Trophoblast cell (in vitro differentiated cells and primary cell): ENCODE measurements around the gene ZBTB40.

Experiments
- DNase-seq, 2 donors: peaks; one replicate each; pipeline ENCODE4 v3.0.0-alpha.2; 2016
- H2AFZ ChIP-seq: 2 replicates; pipeline ENCODE4 v1.6.1; 2013; ENCODE audit warnings: low read length, moderate library complexity, mild to moderate bottlenecking; ENCODE audit not compliant: insufficient read depth, poor library complexity
- H2AK5ac ChIP-seq: 2 replicates; pipeline ENCODE4 v1.6.1; 2013; ENCODE audit warnings: mild to moderate bottlenecking, low read length
- H2BK120ac ChIP-seq: 2 replicates; pipeline ENCODE4 v1.6.1; 2013; ENCODE audit warnings: low read length, mild to moderate bottlenecking, moderate library complexity; ENCODE audit not compliant: insufficient read depth, poor library complexity
- H2BK12ac ChIP-seq: 2 replicates; pipeline ENCODE4 v1.6.1; 2013; ENCODE audit warnings: mild to moderate bottlenecking, low read length, moderate library complexity
- H2BK5ac ChIP-seq: 2 replicates; pipeline ENCODE4 v1.6.1; 2013; ENCODE audit warnings: low read length, low read depth, moderate library complexity, mild to moderate bottlenecking; ENCODE audit not compliant: poor library complexity
- H3K14ac ChIP-seq: 2 replicates; pipeline ENCODE4 v1.6.1; 2013; ENCODE audit warnings: mild to moderate bottlenecking, low read length
- H3K18ac ChIP-seq: 2 replicates; pipeline ENCODE4 v1.6.1; 2013; ENCODE audit warnings: mild to moderate bottlenecking, low read length
- H3K23ac ChIP-seq: 2 replicates; pipeline ENCODE4 v1.6.1; 2013; ENCODE audit warnings: low read length
- H3K27ac ChIP-seq: 2 replicates; pipeline ENCODE4 v1.5.1; 2013; ENCODE audit warnings: low read depth, mild to moderate bottlenecking, inconsistent platforms, low read length, moderate library complexity
- H3K27me3 ChIP-seq: 2 replicates; pipeline ENCODE4 v1.6.1; 2013; ENCODE audit warnings: inconsistent platforms, mild to moderate bottlenecking, low read length, moderate library complexity; ENCODE audit not compliant: insufficient read depth
- H3K36me3 ChIP-seq, 2 experiments: 1 replicate in 1 of 2; 2 replicates in 1 of 2; pipeline ENCODE4 v1.6.1; 2013; ENCODE audit warnings: low read length in 2 of 2, mild to moderate bottlenecking in 2 of 2, moderate library complexity in 1 of 2; ENCODE audit not compliant: insufficient read depth in 2 of 2, control insufficient read depth in 1 of 2
- H3K4ac ChIP-seq: 2 replicates; pipeline ENCODE4 v1.6.1; 2013; ENCODE audit warnings: low read depth, mild to moderate bottlenecking, low read length, moderate library complexity
- H3K4me1 ChIP-seq, 2 experiments: 1 replicate in 1 of 2; 2 replicates in 1 of 2; pipeline ENCODE4 v1.6.1; 2013; ENCODE audit warnings: low read length in 2 of 2, mild to moderate bottlenecking in 2 of 2, moderate library complexity in 1 of 2; ENCODE audit not compliant: insufficient read depth in 2 of 2, control insufficient read depth in 1 of 2
- H3K4me2 ChIP-seq: 2 replicates; pipeline ENCODE4 v1.6.1; 2013; ENCODE audit warnings: inconsistent platforms, mild to moderate bottlenecking, low read length, moderate library complexity
- H3K4me3 ChIP-seq: 2 replicates; pipeline ENCODE4 v1.5.1; 2013; ENCODE audit warnings: mild to moderate bottlenecking, low read depth, low read length, inconsistent platforms
- H3K79me1 ChIP-seq: one replicate; pipeline ENCODE4 v1.6.1; 2013; ENCODE audit warnings: low read length
- H3K79me2 ChIP-seq: 2 replicates; pipeline ENCODE4 v1.6.1; 2013; ENCODE audit warnings: low read length, mild to moderate bottlenecking; ENCODE audit not compliant: control insufficient read depth, insufficient read depth, poor library complexity
- H3K9ac ChIP-seq: 2 replicates; pipeline ENCODE4 v1.6.1; 2013; ENCODE audit warnings: mild to moderate bottlenecking, low read length
- H3K9me3 ChIP-seq: 2 replicates; pipeline ENCODE4 v1.6.1; 2013; ENCODE audit warnings: low read depth, mild to moderate bottlenecking, control low read depth, inconsistent platforms, low read length; ENCODE audit not compliant: insufficient read depth
- H4K12ac ChIP-seq: 2 replicates; pipeline ENCODE4 v1.6.1; 2013; ENCODE audit warnings: low read depth, mild to moderate bottlenecking, low read length, moderate library complexity
- H4K8ac ChIP-seq: 2 replicates; pipeline ENCODE4 v1.6.1; 2013; ENCODE audit warnings: low read depth, mild to moderate bottlenecking, low read length, moderate library complexity
- H4K91ac ChIP-seq: one replicate; pipeline ENCODE4 v1.6.1; 2013; ENCODE audit warnings: low read depth, mild to moderate bottlenecking, low read length, moderate library complexity
- WGBS: extraction: QIAGEN DNeasy Blood & Tissue Kit; methylation state at CpG from one replicate; pipeline ENCODE4 v1.1.7; 2013; ENCODE audit warnings: missing lambda C conversion rate; ENCODE audit not compliant: insufficient read length, insufficient coverage; ENCODE audit errors: extremely low coverage; 5-methylcytosine and 5-hydroxymethylcytosine counted together

The ZBTB40 gene

DNA sequence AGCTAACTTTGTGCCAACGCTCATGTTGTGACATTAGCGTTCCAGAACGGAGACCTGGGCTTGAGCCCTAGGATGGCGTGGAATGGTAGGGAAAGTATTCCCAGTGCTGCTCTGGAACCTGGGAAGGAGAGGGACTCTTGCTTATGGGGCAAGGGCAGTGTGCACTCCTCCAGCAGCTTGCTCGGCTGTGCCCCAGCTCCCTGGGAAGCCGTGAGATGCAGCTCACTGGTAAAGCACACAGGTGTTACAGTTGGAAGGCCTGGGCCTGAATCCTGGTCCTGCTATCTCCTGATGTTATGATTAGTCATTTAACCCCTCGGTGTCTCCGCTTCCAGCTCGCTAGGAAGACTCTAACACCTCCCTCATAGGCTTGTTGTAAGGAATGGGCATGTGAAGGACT lies 69.2 kb downstream of the ZBTB40 start:
- Histone ChIP-seq H4K8ac (no peak overlapping the region), H3K9me3 (no peaks in the 10 kb centered on the region), H2BK120ac (no peak overlapping the region), H4K91ac (no peak overlapping the region), H3K4me3 (no peak overlapping the region), H2AFZ (no peak overlapping the region), H3K23ac (no peak overlapping the region), H2AK5ac (no peak overlapping the region), H3K4me2 (no peak overlapping the region), H3K18ac (no peak overlapping the region), H4K12ac (no peak overlapping the region), H2BK12ac (no peak overlapping the region), H3K27me3 (no peaks in the 10 kb centered on the region), H3K27ac (no peak overlapping the region), H3K36me3 (peaks cover 38 to 76% of the 10 kb centered on the region in 2 experiments), H3K79me1 (no peaks in the 10 kb centered on the region), H3K79me2 (no peaks in the 10 kb centered on the region), H2BK5ac (no peak overlapping the region), H3K4me1 (no peaks in the 10 kb centered on the region), H3K9ac (no peak overlapping the region), H3K4ac (no peak overlapping the region), H3K14ac (no peak overlapping the region)
- no peak for DNase-seq
- no CpG with 5 or more reads among the region's 9 CpGs for WGBS

DNA sequence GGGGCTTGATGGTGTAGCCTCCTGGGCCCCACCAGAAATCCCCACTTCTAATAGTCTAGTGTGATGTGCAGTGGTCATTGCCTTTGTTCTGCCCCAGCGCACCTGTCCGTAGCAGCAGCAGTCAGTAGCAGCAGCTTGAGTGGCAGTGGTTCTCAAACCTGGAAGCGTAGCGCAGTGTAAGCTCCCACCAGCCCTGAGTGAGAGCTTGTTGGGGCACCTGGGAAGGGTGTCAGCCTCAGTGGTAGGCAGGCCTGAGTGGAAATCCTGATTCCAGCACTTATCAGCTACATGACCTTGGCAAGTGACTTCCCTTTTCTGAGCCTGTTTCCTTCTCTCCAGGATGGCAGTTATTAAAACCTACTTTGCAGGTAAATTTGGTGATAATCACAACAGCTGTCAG lies 70.0 kb downstream of the ZBTB40 start:
- no peak overlapping the region for H4K8ac ChIP-seq
- H3K27me3 ChIP-seq = no peaks in the 10 kb centered on the region
- H3K4me1 ChIP-seq = no peaks in the 10 kb centered on the region
- no peak overlapping the region for H2AK5ac ChIP-seq
- no peak overlapping the region for H2BK120ac ChIP-seq
- no peak overlapping the region for H4K91ac ChIP-seq
- H3K79me1 ChIP-seq = no peaks in the 10 kb centered on the region
- H3K79me2 ChIP-seq = no peaks in the 10 kb centered on the region
- no peak overlapping the region for H4K12ac ChIP-seq
- no peak overlapping the region for H3K4me2 ChIP-seq
- H3K27ac ChIP-seq = no peak overlapping the region
- no peak overlapping the region for H3K4me3 ChIP-seq
- H3K23ac ChIP-seq = no peak overlapping the region
- H3K9ac ChIP-seq = no peak overlapping the region
- H2AFZ ChIP-seq = no peak overlapping the region
- H3K18ac ChIP-seq = no peak overlapping the region
- WGBS = no CpG with 5 or more reads among the region's 4 CpGs
- H3K4ac ChIP-seq = no peak overlapping the region
- H3K9me3 ChIP-seq = no peaks in the 10 kb centered on the region
- no peak for DNase-seq
- H3K14ac ChIP-seq = no peak overlapping the region
- H3K36me3 ChIP-seq = peaks cover 45 to 79% of the 10 kb centered on the region in 2 experiments
- no peak overlapping the region for H2BK5ac ChIP-seq
- no peak overlapping the region for H2BK12ac ChIP-seq

DNA sequence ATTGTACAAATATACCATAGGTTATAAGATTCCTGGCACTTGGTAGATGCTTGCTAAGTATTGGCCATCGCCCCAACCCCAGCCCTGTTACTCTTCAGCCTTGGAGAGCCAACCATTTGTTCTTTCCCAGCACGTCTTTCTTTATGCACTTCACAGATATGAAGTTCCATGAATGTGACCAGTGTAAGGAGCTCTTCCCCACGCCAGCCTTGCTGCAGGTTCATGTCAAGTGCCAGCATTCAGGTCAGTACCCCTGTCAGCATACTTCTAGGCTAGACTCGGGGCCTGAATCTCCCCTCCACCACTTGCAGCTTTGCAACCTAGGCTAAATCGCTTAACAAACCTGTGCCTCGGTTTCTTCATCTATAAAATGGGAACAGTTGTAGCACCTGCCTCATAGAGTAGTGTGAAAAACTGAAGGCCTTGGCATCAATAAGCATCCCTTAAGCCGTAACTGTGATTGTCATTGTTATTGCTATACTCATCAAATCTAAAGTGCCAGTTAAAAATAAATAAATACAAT lies 70.6 kb downstream of the ZBTB40 start:
- Histone ChIP-seq H3K27ac (no peak overlapping the region), H2BK5ac (no peak overlapping the region), H2AK5ac (no peak overlapping the region), H3K27me3 (no peaks in the 10 kb centered on the region), H3K79me2 (no peaks in the 10 kb centered on the region), H3K4ac (no peak overlapping the region), H3K14ac (no peak overlapping the region), H3K9ac (no peak overlapping the region), H3K18ac (no peak overlapping the region), H2AFZ (no peak overlapping the region), H2BK12ac (no peak overlapping the region), H4K12ac (no peak overlapping the region), H4K8ac (no peak overlapping the region), H3K23ac (no peak overlapping the region), H2BK120ac (no peak overlapping the region), H3K79me1 (no peaks in the 10 kb centered on the region), H3K9me3 (no peaks in the 10 kb centered on the region), H3K4me3 (no peak overlapping the region), H3K4me2 (no peak overlapping the region), H4K91ac (no peak overlapping the region), H3K36me3 (peaks cover 43 to 79% of the 10 kb centered on the region in 2 experiments), H3K4me1 (no peaks in the 10 kb centered on the region)
- DNase-seq = no peak
- WGBS = no CpG with 5 or more reads among the region's 7 CpGs

DNA sequence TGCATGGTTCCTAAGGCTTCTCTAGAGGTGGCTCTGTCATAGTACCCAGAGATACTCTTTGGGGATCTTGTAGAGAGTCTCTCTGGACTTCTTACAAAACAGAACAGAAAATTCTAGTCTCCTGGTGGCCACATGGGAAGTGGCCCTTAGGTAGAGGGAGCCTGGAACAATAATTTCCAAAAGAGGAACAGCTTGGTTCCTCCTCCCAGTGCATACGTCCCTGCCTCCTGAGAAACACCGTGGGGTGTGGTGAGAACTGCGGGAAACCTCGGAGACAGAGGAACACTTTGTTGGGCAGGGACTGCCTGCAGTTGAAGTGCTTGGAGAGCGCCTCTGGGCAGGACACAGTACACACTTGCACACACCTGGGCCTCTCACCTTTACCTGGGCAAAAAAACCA lies 72.8 kb downstream of the ZBTB40 start:
- Histone ChIP-seq H3K79me2 (no peaks in the 10 kb centered on the region), H4K12ac (no peak overlapping the region), H2AK5ac (no peak overlapping the region), H3K4me3 (no peak overlapping the region), H4K91ac (no peak overlapping the region), H2BK120ac (no peak overlapping the region), H3K9ac (no peak overlapping the region), H3K14ac (no peak overlapping the region), H3K4me2 (no peak overlapping the region), H3K27ac (no peak overlapping the region), H3K36me3 (peaks cover 44 to 74% of the 10 kb centered on the region in 2 experiments), H2BK12ac (no peak overlapping the region), H3K4ac (no peak overlapping the region), H3K23ac (no peak overlapping the region), H2AFZ (no peak overlapping the region), H3K79me1 (no peaks in the 10 kb centered on the region), H3K27me3 (no peaks in the 10 kb centered on the region), H3K9me3 (no peaks in the 10 kb centered on the region), H3K4me1 (peaks cover 0 to 2% of the 10 kb centered on the region in 2 experiments), H2BK5ac (no peak overlapping the region), H4K8ac (no peak overlapping the region), H3K18ac (no peak overlapping the region)
- no peak for DNase-seq
- WGBS = no CpG with 5 or more reads among the region's 5 CpGs
